Testis (tissue), 2 donors: ENCODE data around the gene C19orf25.

Experiments used
- POLR2A ChIP-seq: fragments of 450-650 bp; IDR thresholded peaks from one replicate; pipeline ENCODE4 v1.6.1; 2017; ENCODE audit warnings: antibody characterized with exemption, mild to moderate bottlenecking, moderate library complexity
- TF ChIP-seq, protein P1 (sequence below), 3 experiments: fragments of 450-650 bp in 2 of 3; fragments of 200-600 bp in 1 of 3; sonication (generic) in 1 of 3; IDR thresholded peaks; one replicate each; pipeline ENCODE4 v1.5.1; 2016 to 2019; ENCODE audit warnings: antibody characterized with exemption in 3 of 3, mild to moderate bottlenecking in 2 of 3, moderate library complexity in 1 of 3

GRCh38 chr19:1455336-1456120 is 23.5 kb downstream of the C19orf25 start:
- TF ChIP-seq, protein P1, sequence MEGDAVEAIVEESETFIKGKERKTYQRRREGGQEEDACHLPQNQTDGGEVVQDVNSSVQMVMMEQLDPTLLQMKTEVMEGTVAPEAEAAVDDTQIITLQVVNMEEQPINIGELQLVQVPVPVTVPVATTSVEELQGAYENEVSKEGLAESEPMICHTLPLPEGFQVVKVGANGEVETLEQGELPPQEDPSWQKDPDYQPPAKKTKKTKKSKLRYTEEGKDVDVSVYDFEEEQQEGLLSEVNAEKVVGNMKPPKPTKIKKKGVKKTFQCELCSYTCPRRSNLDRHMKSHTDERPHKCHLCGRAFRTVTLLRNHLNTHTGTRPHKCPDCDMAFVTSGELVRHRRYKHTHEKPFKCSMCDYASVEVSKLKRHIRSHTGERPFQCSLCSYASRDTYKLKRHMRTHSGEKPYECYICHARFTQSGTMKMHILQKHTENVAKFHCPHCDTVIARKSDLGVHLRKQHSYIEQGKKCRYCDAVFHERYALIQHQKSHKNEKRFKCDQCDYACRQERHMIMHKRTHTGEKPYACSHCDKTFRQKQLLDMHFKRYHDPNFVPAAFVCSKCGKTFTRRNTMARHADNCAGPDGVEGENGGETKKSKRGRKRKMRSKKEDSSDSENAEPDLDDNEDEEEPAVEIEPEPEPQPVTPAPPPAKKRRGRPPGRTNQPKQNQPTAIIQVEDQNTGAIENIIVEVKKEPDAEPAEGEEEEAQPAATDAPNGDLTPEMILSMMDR (IDR thresholded peaks at IDR 0.05): no peak
- no peak for TF ChIP-seq POLR2A
